Central memory CD4-positive, alpha-beta T cell (primary cell): ENCODE data around the gene TIPIN.
"Not testable (repeated sequence)": the region's sequence is repeated elsewhere in the genome, so short reads cannot be mapped to it uniquely, and the experiment has no call there.

Experiments
- DNase-seq: peaks from one replicate; pipeline ENCODE4 v3.0.0; 2022

Gene TIPIN

GRCh38 chr15:66381376-66381775, 24.9 kb upstream of the TIPIN start:
- not testable (repeated sequence) for DNase-seq

DNA sequence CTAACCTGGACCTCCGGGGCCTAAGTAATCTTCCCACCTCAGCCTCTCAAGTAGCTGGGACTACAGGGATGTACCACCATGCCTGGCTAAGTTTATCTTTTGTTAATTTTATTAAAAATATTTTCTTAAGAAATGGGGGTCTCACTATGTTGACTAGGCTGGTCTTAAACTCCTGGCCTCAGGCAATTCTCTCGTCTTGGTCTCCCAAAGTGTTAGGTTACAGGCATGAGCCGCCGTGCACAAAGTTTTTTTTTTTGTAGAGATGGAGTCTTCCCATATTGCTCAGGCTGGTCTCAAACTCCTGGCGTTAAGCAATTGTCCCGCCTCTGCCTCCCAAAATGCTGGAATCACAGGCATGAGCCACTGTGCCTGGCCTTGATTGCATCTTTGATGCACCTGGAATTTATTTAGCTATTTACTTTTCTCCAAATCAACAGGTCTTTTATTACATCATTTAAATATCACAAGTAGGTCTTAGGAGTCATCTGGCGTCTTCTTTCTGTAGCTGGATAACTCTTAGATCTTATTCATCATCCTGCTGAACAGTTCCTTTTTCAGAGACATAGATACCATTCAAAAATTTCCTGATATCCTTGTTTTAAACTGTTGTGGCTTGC, 22.4 kb upstream of the TIPIN start:
- DNase-seq = no peak

- DNase-seq = no peak
Observed at GRCh38 chr15:66374179-66374578, 17.7 kb upstream of the TIPIN start.

GRCh38 chr15:66369773-66370651, 13.5 kb upstream of the TIPIN start:
- no peak for DNase-seq

GRCh38 chr15:66364944-66365528, 8.6 kb upstream of the TIPIN start:
- no peak for DNase-seq

DNA sequence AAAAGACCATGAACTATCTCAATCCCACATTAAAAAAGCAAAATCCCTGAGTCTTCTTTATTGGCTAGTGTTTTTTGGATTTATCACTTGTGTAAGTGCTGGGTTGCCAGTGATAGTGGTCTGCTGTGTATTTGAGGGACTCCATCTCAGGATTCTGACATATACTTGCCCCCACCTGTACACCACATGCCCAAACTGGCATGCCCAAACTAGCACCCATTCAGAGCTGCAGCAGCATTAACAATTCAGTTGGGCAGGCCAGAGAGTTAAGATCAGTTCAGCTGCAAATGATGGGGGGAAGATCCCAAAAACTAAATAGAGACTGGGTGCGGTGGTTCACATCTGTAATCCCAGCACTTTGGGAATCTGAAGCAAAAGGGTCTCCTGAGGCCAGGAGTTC, 6.3 kb upstream of the TIPIN start:
- no peak for DNase-seq

DNA sequence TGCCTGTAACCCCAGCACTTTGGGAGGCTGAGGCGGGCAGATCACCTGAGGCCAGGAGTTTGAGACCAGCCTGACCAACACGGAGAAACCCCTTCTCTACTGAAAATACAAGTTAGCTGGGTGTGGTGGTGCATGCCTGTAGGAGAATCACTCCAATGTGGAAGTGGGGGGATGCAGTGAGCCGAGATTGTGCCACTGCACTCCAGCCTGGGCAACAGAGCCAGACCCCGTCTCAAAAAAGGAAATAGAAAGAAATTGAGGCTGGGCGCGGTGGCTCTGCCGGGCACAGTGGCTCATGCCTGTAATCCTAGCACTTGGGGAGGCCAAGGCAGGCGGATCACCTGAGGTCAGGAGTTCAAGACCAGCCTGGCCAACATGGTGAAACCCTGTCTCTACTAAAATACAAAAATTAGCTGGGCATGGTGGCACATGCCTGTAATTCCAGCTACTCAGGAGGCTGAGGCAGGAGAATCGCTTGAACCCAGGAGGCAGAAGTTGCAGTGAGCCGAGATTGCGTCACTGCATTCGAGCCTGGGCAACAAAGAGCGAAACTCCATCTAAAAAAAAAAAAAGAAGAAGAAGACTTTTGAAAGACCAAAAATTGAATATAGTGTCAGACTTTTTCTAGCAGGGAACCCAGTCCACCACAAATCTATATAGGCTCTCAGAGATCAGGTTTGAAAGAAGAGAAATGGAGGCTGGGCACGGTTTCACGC, 5.4 kb upstream of the TIPIN start:
- DNase-seq = not testable (repeated sequence)

- no peak for DNase-seq
Observed at GRCh38 chr15:66359740-66360139, 3.3 kb upstream of the TIPIN start.

GRCh38 chr15:66356077-66356358, 467 bp downstream of the TIPIN start:
- no peak for DNase-seq

GRCh38 chr15:66348530-66348929, 8.0 kb downstream of the TIPIN start:
- DNase-seq = not testable (repeated sequence)

DNA sequence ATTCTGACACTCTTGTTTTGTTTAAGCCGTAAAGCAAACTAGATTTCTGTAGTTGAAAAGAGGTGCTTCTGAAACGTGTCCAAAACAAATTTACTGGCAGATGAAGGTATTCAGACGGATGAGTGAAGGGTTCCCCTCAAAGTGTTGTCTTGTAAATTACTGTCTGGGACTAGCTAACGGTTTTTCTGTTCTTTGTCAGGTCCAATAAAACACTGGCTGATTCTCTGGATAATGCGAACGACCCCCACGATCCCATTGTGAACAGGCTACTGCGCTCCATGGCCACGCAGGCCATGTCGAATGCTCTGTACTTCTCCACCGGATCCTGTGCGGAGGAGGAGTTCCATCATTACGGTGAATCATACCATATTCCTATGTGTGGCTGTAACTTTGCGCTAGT, 27.7 kb downstream of the TIPIN start:
- DNase-seq = no peak

DNA sequence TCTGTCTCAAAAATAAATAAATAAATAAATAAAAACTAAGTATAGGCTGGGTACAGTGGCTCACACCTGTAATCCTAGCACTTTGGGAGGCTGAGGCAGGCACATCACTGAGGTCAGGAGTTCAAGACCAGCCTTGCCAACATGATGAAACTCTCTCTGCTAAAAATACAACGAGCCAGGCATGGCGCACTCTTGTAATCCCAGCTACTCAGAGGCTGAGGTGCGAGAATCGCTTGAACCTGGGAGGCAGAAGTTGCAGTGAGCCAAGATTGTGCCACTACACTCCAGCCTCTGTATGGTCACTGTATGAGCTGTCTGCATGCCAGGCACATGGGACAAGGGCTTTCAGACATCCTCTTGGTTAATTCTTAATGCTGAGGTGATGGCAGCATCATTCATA, 28.7 kb downstream of the TIPIN start:
- no peak for DNase-seq

DNA sequence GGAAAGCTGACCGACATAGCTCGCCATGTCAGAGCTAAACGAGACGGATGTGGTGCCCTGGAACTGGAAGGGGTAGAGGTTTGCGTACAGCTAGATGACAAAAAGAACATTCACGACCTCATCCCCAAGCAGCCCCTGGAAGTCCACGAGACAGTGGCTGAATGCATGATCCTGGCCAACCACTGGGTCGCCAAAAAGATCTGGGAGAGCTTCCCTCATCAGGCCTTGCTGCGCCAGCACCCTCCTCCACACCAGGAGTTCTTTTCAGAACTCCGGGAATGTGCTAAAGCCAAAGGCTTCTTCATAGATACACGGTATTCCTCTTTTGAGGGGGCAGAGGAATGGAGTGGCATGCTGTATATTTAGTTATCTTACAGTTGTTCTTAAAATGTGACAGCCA, 30.4 kb downstream of the TIPIN start:
- DNase-seq = no peak

DNA sequence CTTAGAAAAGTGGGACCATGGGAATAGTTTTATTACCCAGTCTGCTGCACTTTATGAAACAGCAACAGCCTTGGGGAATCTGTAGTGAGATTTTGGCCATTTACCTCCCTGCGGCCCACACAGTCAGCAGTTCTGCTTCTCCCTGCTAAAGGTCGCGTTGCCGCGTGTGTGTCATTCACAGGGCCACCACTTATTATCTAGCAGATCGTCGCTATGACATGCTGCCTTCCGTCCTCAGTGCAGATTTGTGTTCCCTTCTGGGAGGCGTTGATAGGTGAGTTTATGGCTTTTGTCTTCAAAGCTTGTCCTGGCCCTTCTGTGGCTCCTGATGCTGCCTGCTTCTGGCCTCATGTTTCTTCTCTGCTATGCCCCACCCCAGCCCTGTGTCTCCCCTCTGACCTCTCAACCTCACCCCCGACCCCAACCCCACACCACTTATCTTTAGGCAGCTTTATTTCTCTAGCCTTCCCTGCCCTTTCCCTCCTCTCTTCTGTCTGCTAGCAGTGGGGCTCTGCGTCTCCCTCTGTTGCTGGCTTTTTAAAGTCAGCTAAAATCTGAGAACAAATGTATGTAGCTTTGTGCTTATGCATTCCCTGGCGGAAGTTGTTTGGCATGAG, 33.1 kb downstream of the TIPIN start:
- no peak for DNase-seq

GRCh38 chr15:66312144-66312543, 44.3 kb downstream of the TIPIN start:
- no peak for DNase-seq

DNA sequence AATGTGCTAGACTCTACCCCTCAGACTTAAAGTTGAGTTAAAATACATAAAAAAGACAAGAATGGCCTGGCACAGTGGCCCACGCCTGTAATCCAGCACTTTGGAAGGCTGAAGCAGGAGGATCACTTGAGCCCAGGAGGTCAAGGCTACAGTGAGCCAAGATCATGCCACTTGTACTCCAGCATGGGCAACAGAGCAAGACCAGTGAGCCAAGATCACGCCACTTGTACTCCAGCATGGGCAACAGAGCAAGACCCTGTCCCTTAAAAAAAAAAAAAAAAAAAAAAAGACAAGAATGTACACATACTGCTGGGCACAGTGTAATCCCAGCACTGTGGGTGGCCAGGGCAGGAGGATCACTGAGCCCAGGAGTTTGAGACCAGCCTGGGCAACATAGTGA, 45.7 kb downstream of the TIPIN start:
- no peak for DNase-seq

DNA sequence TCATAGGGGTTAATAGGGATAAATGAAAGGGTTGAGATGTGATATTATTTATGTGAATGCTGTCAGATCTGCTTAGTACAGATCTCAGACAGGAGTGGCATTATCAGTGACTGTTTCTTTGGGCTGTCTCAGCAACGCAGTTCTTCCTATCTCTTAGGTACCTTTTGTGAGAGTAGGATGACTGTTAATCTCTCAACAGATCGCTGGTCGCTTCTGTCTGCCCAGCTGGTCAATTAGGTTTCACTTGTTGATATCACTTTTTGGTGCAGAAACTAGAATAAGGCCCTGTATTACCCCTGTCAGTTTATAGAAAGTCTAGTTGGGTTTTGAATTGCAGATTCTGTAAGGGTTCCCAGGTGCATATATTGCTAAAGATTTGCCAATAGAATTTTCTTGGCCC, 46.7 kb downstream of the TIPIN start:
- DNase-seq = no peak

DNA sequence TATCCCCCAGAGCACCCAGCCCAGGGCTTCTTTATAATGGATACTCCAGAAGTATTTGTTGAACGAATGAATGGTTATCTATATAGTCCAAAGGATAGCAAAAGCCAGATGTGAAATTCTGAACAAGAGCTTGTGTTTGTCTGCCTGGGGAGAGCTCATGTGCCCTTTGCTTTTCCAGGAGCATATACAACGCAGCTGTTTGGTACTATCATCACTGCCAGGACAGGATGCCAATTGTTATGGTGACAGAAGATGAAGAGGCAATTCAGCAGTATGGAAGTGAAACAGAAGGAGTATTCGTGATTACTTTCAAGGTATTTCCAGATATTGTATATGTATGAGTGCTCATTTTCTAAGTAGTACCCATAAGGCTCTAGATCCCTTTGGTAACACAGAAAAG, 48.0 kb downstream of the TIPIN start:
- DNase-seq = no peak

GRCh38 chr15:66306381-66306780, 50.1 kb downstream of the TIPIN start:
- DNase-seq = no peak

DNA sequence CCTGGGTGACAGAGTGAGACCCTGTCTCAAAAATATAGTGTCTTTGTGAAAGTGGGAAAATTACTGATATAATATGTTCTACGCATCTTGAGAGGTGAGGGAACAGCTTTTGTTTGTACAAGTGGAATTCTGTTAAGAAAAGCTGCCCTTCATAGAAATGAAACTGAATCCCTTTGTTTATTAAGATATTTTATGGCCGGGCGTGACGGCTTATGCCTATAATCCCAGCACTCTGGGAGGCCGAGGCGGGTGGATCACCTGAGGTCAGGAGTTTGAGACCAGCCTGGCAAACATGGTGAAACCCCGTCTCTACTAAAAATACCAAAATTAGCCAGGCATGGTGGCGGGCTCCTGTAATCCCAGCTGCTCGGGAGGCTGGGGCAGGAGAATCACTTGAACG, 52.1 kb downstream of the TIPIN start:
- not testable (repeated sequence) for DNase-seq

- no peak for DNase-seq
Observed at GRCh38 chr15:66302489-66303278, 53.8 kb downstream of the TIPIN start.

- no peak for DNase-seq
Observed at GRCh38 chr15:66298803-66299251, 57.7 kb downstream of the TIPIN start.
